GM18502 (cell line): Measurements from ENCODE around the gene MT1G.
"Not testable (repeated sequence)": the region's sequence is repeated elsewhere in the genome, so short reads cannot be mapped to it uniquely, and the experiment has no call there.

Source experiments
- ATAC-seq: cut with Tn5 transposase; IDR thresholded peaks from one replicate; pipeline ENCODE4 v1.9.1; 2021; ENCODE audit warnings: mild to moderate bottlenecking; ENCODE audit not compliant: unreplicated experiment, poor library complexity

MT1G gene

GRCh38 chr16:56667581-56668571 is at the start of gene MT1G:
TSS of gene MT1G (minus strand) at chr16:56668065. CDS start at chr16:56667993, 72 bp downstream.
- ATAC-seq: no peak

GRCh38 chr16:56717532-56717931 is 49.7 kb upstream of the MT1G start:
- ATAC-seq: not testable (repeated sequence)

- no peak for ATAC-seq
These were observed 48.9 kb upstream of the MT1G start for GRCh38 chr16:56716761-56717160.

- no peak for ATAC-seq
These were observed 47.3 kb upstream of the MT1G start for GRCh38 chr16:56715126-56715525.

GRCh38 chr16:56713794-56714193 is 45.9 kb upstream of the MT1G start:
- ATAC-seq: no peak

GRCh38 chr16:56711862-56712261 is 44.0 kb upstream of the MT1G start:
- ATAC-seq: no peak

GRCh38 chr16:56710181-56710737 is 42.4 kb upstream of the MT1G start:
- no peak for ATAC-seq

GRCh38 chr16:56709443-56710040 is 41.7 kb upstream of the MT1G start:
- ATAC-seq: no peak

- no peak for ATAC-seq
These were observed 40.9 kb upstream of the MT1G start for GRCh38 chr16:56708525-56709442.

- no peak for ATAC-seq
These were observed 35.0 kb upstream of the MT1G start for GRCh38 chr16:56702836-56703235.

- ATAC-seq: no peak
These were observed 33.7 kb upstream of the MT1G start for GRCh38 chr16:56701534-56701933.

- ATAC-seq: no peak
These were observed 32.8 kb upstream of the MT1G start for GRCh38 chr16:56700631-56701030.

- no peak for ATAC-seq
These were observed 32.3 kb upstream of the MT1G start for GRCh38 chr16:56700195-56700594.

- no peak for ATAC-seq
These were observed 29.7 kb upstream of the MT1G start for GRCh38 chr16:56697456-56698155.

GRCh38 chr16:56695246-56695645 is 27.4 kb upstream of the MT1G start:
- no peak for ATAC-seq

GRCh38 chr16:56691885-56692284 is 24.0 kb upstream of the MT1G start:
- no peak for ATAC-seq

GRCh38 chr16:56690420-56691122 is 22.7 kb upstream of the MT1G start:
- ATAC-seq: no peak

GRCh38 chr16:56689171-56689570 is 21.3 kb upstream of the MT1G start:
- ATAC-seq: no peak

GRCh38 chr16:56688762-56689161 is 20.9 kb upstream of the MT1G start:
- no peak for ATAC-seq
